Measurements from ENCODE around the gene SPTBN4. TPM values are rescaled to one million over a fixed set of nuclear protein-coding genes. Genes with fewer than 3 reads are reported as not detected.

The SPTBN4 gene
- total and polyA plus RNA-seq, 8 donors = 1.4 to 18.1 (median 2.2) TPM; not detected in 1

- Histone ChIP-seq H3K27ac (no peak overlapping the region), H3K36me3 (no peaks in the 10 kb centered on the region), H3K27me3 (no peaks in the 10 kb centered on the region), H3K4me3 (no peak overlapping the region), H3K4me1 (no peaks in the 10 kb centered on the region), H3K9me3 (no peaks in the 10 kb centered on the region)
- 19 to 49% (median 35%) methylated on average over 6 of the region's 6 CpGs for WGBS, 5 donors
- intact Hi-C loops (cut with DNase I; ENCODE audit: low total_unique reads) = no loop called here
- DNase-seq = peak; percentile 55 to 68
- TF ChIP-seq POLR2A (IDR thresholded peaks at IDR 0.05) (no peak), EP300 (IDR thresholded peaks at IDR 0.05) (no peak), POLR2AphosphoS5 (IDR thresholded peaks at IDR 0.05) (no peak), CTCF (IDR thresholded peaks at IDR 0.05) (peak in 2 of 7 experiments; percentile 11 to 23)
These were observed 36.0 kb downstream of the SPTBN4 start for GRCh38 chr19:40502647-40503319.

- WGBS, 5 donors = 17 to 53% (median 31%) methylated on average over 1 of the region's 1 CpG
- peak in 1 of 2 donors; percentile 55 for DNase-seq
- Histone ChIP-seq H3K27me3 (no peaks in the 10 kb centered on the region), H3K4me3 (no peak overlapping the region), H3K9me3 (no peaks in the 10 kb centered on the region), H3K27ac (no peak overlapping the region), H3K36me3 (no peaks in the 10 kb centered on the region), H3K4me1 (no peaks in the 10 kb centered on the region)
- intact Hi-C loops (cut with DNase I; ENCODE audit: low total_unique reads) = no loop called here
- TF ChIP-seq POLR2A (IDR thresholded peaks at IDR 0.05) = no peak
These were observed 36.5 kb downstream of the SPTBN4 start for GRCh38 chr19:40503320-40503695.

GRCh38 chr19:40506099-40506498 lies 39.3 kb downstream of the SPTBN4 start:
- DNase-seq = no peak
- 51 to 83% (median 67%) methylated on average over 6 to 9 of the region's 9 CpGs for WGBS, 5 donors
- no peak for TF ChIP-seq POLR2AphosphoS5 (IDR thresholded peaks at IDR 0.05)
- TF ChIP-seq EP300 (IDR thresholded peaks at IDR 0.05) = no peak
- Histone ChIP-seq H3K27me3 (peaks cover 0 to 3% (median 0%) of the 10 kb centered on the region in 3 donors), H3K9me3 (no peaks in the 10 kb centered on the region), H3K4me3 (no peak overlapping the region), H3K36me3 (no peaks in the 10 kb centered on the region), H3K4me1 (no peaks in the 10 kb centered on the region), H3K27ac (no peak overlapping the region)
- intact Hi-C loops (cut with DNase I; ENCODE audit: low total_unique reads) = no loop called here

- intact Hi-C loops (cut with DNase I; ENCODE audit: low total_unique reads) = no loop called here
- 31 to 66% (median 60%) methylated on average over 2 of the region's 2 CpGs for WGBS, 5 donors
- TF ChIP-seq EP300 (IDR thresholded peaks at IDR 0.05) = no peak
- no peak for TF ChIP-seq CTCF (IDR thresholded peaks at IDR 0.05)
- no peak for TF ChIP-seq POLR2AphosphoS5 (IDR thresholded peaks at IDR 0.05)
- TF ChIP-seq POLR2A (IDR thresholded peaks at IDR 0.05) = no peak
- H3K9me3 ChIP-seq = no peaks in the 10 kb centered on the region
- no peak overlapping the region for H3K27ac ChIP-seq
- peaks cover 6 to 7% (median 7%) of the 10 kb centered on the region in 4 donors for H3K4me1 ChIP-seq
- H3K27me3 ChIP-seq = peaks cover 0 to 21% (median 9%) of the 10 kb centered on the region in 3 donors
- no peak for DNase-seq
- H3K4me3 ChIP-seq = no peak overlapping the region
- H3K36me3 ChIP-seq = no peaks in the 10 kb centered on the region
These were observed 41.1 kb downstream of the SPTBN4 start for GRCh38 chr19:40507892-40508291.

- no peak for TF ChIP-seq EP300 (IDR thresholded peaks at IDR 0.05)
- TF ChIP-seq POLR2AphosphoS5 (IDR thresholded peaks at IDR 0.05) = no peak
- 84 to 92% (median 87%) methylated on average over 8 of the region's 8 CpGs for WGBS, 5 donors
- H3K27me3 ChIP-seq = peaks cover 0 to 30% (median 17%) of the 10 kb centered on the region in 3 donors
- no peaks in the 10 kb centered on the region for H3K9me3 ChIP-seq
- H3K27ac ChIP-seq = no peak overlapping the region
- no peaks in the 10 kb centered on the region for H3K36me3 ChIP-seq
- H3K4me1 ChIP-seq = peaks cover 10 to 13% (median 12%) of the 10 kb centered on the region in 4 donors
- intact Hi-C loops (cut with DNase I; ENCODE audit: low total_unique reads) = no loop called here
- H3K4me3 ChIP-seq = no peak overlapping the region
- DNase-seq = no peak
These were observed 42.0 kb downstream of the SPTBN4 start for GRCh38 chr19:40508739-40509260.
